ENCODE data around the gene DTL. TPM values are rescaled to one million over a fixed set of nuclear protein-coding genes. Genes with fewer than 3 reads are reported as not detected.

The DTL gene
- total RNA-seq, 1 donor from 2014 or later, result 6.3 TPM

DNA sequence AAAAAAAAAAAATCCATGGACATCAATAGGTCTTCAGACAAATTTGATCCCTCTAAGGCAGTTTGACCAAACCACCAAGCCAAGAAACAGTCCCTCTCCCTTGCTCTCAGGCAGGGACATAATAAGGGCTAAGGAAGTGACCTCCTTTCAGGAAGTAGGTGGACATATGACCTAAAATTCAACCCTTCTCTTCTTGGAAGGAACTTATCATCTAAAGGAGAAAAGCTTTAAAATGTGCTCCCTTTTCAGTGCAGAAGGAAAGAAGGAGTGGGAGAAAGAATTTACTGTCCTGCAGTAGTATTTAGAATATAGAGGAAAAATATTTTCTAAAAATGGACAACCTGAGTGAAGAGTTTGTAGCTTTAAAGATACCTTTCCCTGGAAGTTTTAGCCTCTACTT lies 118.1 kb downstream of the DTL start:
- no peaks in the 10 kb centered on the region for H4K20me1 ChIP-seq (ENCODE audit: insufficient read depth, low read length)
- H3K9ac ChIP-seq (ENCODE audit: low read length), result no peak overlapping the region
- H3K4me2 ChIP-seq (ENCODE audit: low read length), result no peak overlapping the region
- no peaks in the 10 kb centered on the region for H3K36me3 ChIP-seq (ENCODE audit: insufficient read depth, low read length)
- H3K4me3 ChIP-seq (ENCODE audit: insufficient read depth, low read depth, low read length), result no peak overlapping the region
- Mint-ChIP-seq H3K4me3 (ENCODE audit: unreplicated experiment) (no peak overlapping the region), H3K4me1 (ENCODE audit: low read depth, unreplicated experiment) (no peaks in the 10 kb centered on the region), H3K36me3 (ENCODE audit: low read depth, unreplicated experiment) (no peaks in the 10 kb centered on the region), H3K27ac (ENCODE audit: unreplicated experiment) (no peak overlapping the region), H3K27me3 (ENCODE audit: low read depth, unreplicated experiment) (peaks cover 4% of the 10 kb centered on the region), H3K9me3 (ENCODE audit: unreplicated experiment) (peaks cover 2% of the 10 kb centered on the region)
- H3K27me3 ChIP-seq (ENCODE audit: insufficient read depth, low read length), result no peaks in the 10 kb centered on the region
- no peak overlapping the region for H2AFZ ChIP-seq (ENCODE audit: low read depth, low read length)
- DNase-seq (ENCODE audit: low read depth), result no peak
- no peak overlapping the region for H3K27ac ChIP-seq (ENCODE audit: low read depth, low read length)
- H3K4me1 ChIP-seq (ENCODE audit: insufficient read depth, low read length), result no peaks in the 10 kb centered on the region
- FAIRE-seq, result no peak
- H3K9me3 ChIP-seq (ENCODE audit: insufficient read depth, low read depth, low read length), result no peaks in the 10 kb centered on the region
- no peaks in the 10 kb centered on the region for H3K79me2 ChIP-seq (ENCODE audit: insufficient read depth, low read length)
- no peak for TF ChIP-seq EZH2 (IDR thresholded peaks at IDR 0.05; ENCODE audit: insufficient read depth, low read length)
- TF ChIP-seq, protein P1, sequence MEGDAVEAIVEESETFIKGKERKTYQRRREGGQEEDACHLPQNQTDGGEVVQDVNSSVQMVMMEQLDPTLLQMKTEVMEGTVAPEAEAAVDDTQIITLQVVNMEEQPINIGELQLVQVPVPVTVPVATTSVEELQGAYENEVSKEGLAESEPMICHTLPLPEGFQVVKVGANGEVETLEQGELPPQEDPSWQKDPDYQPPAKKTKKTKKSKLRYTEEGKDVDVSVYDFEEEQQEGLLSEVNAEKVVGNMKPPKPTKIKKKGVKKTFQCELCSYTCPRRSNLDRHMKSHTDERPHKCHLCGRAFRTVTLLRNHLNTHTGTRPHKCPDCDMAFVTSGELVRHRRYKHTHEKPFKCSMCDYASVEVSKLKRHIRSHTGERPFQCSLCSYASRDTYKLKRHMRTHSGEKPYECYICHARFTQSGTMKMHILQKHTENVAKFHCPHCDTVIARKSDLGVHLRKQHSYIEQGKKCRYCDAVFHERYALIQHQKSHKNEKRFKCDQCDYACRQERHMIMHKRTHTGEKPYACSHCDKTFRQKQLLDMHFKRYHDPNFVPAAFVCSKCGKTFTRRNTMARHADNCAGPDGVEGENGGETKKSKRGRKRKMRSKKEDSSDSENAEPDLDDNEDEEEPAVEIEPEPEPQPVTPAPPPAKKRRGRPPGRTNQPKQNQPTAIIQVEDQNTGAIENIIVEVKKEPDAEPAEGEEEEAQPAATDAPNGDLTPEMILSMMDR (IDR thresholded peaks at IDR 0.05; ENCODE audit: insufficient read depth, low read depth, low read length), result no peak

Small RNA genes lying within 50 kb of the gene (microRNA-seq; reads per million reads assigned to microRNA genes)
- gene MIR3122, result not detected

Other genes with a start within 250 kb of the DTL start
- 36.7 and 37.7 TPM in 2 replicates for gene LPGAT1, start 205.0 kb upstream of the DTL start, total RNA-seq
- gene INTS7, start 191 bp upstream of the DTL start, total RNA-seq, result 14.7 and 14.9 TPM in 2 replicates
- 13.2 and 14.6 TPM in 2 replicates for gene PPP2R5A, start 249.7 kb downstream of the DTL start, total RNA-seq

Measured in astrocyte (in vitro differentiated cells and primary cell).